ENCODE data around the gene CMPK1.

- TF ChIP-seq CTCF (IDR thresholded peaks at IDR 0.05) (no peak), POLR2A (IDR thresholded peaks at IDR 0.05) (no peak), EP300 (IDR thresholded peaks at IDR 0.05) (no peak), POLR2AphosphoS5 (IDR thresholded peaks at IDR 0.05) (no peak)
Observed at GRCh38 chr1:47338249-47339077, 4.9 kb downstream of the CMPK1 start.
